ENCODE measurements around the gene NOXRED1.

Gene NOXRED1

GRCh38 chr14:77457522-77458248, 34.4 kb upstream of the NOXRED1 start, which contains the start of the genes AHSA1 and VIPAS39:
TSS of gene AHSA1 (plus strand) at chr14:77458093. CDS start at chr14:77458190, 97 bp downstream.
TSS of gene VIPAS39 (minus strand) at chr14:77457601. CDS start at chr14:77454102, 3,499 bp downstream.
- TF ChIP-seq, protein P1, sequence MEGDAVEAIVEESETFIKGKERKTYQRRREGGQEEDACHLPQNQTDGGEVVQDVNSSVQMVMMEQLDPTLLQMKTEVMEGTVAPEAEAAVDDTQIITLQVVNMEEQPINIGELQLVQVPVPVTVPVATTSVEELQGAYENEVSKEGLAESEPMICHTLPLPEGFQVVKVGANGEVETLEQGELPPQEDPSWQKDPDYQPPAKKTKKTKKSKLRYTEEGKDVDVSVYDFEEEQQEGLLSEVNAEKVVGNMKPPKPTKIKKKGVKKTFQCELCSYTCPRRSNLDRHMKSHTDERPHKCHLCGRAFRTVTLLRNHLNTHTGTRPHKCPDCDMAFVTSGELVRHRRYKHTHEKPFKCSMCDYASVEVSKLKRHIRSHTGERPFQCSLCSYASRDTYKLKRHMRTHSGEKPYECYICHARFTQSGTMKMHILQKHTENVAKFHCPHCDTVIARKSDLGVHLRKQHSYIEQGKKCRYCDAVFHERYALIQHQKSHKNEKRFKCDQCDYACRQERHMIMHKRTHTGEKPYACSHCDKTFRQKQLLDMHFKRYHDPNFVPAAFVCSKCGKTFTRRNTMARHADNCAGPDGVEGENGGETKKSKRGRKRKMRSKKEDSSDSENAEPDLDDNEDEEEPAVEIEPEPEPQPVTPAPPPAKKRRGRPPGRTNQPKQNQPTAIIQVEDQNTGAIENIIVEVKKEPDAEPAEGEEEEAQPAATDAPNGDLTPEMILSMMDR (IDR thresholded peaks at IDR 0.05), result no peak

- TF ChIP-seq, protein P1 (IDR thresholded peaks at IDR 0.05), result no peak
Observed at GRCh38 chr14:77457115-77457521, 33.8 kb upstream of the NOXRED1 start.

- TF ChIP-seq, protein P1 (IDR thresholded peaks at IDR 0.05), result no peak
Observed at GRCh38 chr14:77455966-77456640, 32.8 kb upstream of the NOXRED1 start.

GRCh38 chr14:77442196-77442595, 18.9 kb upstream of the NOXRED1 start:
- TF ChIP-seq, protein P1 (IDR thresholded peaks at IDR 0.05), result no peak

- TF ChIP-seq, protein P1 (IDR thresholded peaks at IDR 0.05), result no peak
Observed at GRCh38 chr14:77439861-77440260, 16.5 kb upstream of the NOXRED1 start.

- TF ChIP-seq, protein P1 (IDR thresholded peaks at IDR 0.05), result no peak
Observed at GRCh38 chr14:77438596-77438995, 15.3 kb upstream of the NOXRED1 start.

- TF ChIP-seq, protein P1 (IDR thresholded peaks at IDR 0.05), result no peak
Observed at GRCh38 chr14:77436042-77436441, 12.7 kb upstream of the NOXRED1 start.

Data from LNCAP (cell line).